ENCODE results near the gene IGFL1. TPM values are rescaled to one million over a fixed set of nuclear protein-coding genes. Genes with fewer than 3 reads are reported as not detected.

The IGFL1 gene
- total and polyA plus RNA-seq, 10 of the 15 experiments (the other 5 are each of a cell fraction or from before 2014, with no cell fraction given), result not detected

DNA sequence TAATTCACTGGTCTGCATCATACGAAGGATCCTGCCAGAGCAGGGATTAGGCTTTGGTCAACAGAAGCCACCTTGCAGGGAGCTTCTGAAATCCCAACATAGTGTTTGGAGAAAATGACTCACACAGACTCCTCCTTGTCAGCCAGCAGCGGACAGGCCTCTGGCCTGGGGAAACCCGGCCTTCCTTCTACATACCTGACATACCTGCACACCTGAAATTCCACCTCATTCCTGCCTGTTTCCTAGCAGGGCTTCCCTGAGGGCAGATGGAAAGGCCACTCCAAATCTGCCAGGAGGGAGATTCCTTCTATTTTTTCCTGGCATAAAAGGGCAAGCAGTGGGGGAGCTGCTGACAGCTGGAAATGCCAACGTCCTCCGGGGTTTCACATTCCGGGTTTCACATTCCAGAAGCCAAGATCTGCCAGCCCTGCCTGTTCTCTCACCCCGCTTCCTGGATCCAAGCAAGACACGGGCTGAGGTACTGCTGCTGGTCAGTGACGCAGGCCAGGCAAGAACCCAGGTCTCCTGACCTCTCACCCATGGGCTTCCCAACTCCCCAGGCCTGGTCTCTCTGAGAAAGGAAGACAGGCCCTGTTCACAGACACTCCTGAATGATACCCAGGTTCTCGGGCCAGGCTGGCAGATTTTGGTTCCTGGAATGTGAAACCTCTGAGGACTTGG lies 18.2 kb upstream of the IGFL1 start:
- intact Hi-C loops (cut with micrococcal nuclease; ENCODE audit: unreplicated experiment) (no loop called here), in situ Hi-C loops (cut with MboI) (no loop called here)
- H3K36me3 ChIP-seq (ENCODE audit: control insufficient read depth in 2 of 2, insufficient read depth in 2 of 2, low read length in 1 of 2), result no peaks in the 10 kb centered on the region
- peaks cover 0 to 1% of the 10 kb centered on the region in 2 experiments; a peak in 3 of 4 replicates for H3K27me3 ChIP-seq (replicated peaks in 1 of 2; ENCODE audit: control insufficient read depth in 2 of 2, insufficient read depth in 2 of 2, low read length in 1 of 2)
- H3K4me2 ChIP-seq (ENCODE audit: control insufficient read depth, insufficient read depth), result no peak overlapping the region
- no peaks in the 10 kb centered on the region for H3K9me3 ChIP-seq (replicated peaks; ENCODE audit: control insufficient read depth, insufficient read depth, low read length)
- ChIA-PET SMC1A (ENCODE audit: uncharacterized antibody, unreplicated experiment) (no interaction called here), CTCF (interaction anchor here (0.6 kb wide), 1 partner anchor 286 kb away, joined by 4 read pairs; no protein-coding TSS in a partner anchor), RAD21 (ENCODE audit: unreplicated experiment) (no interaction called here), POLR2A (no interaction called here)
- H3K27ac ChIP-seq (ENCODE audit: control insufficient read depth, insufficient read depth), result no peak overlapping the region
- 14% methylated on average over 10 of the region's 10 CpGs for WGBS (ENCODE audit: insufficient coverage, insufficient replicate concordance, low lambda C conversion rate, missing lambda C conversion rate)
- BruUV-seq (replicated peaks), result no TSS peak
- H3K4me1 ChIP-seq (ENCODE audit: control insufficient read depth, insufficient read depth, low read length), result no peaks in the 10 kb centered on the region
- no peak for ATAC-seq
- DNase-seq (ENCODE audit: low read depth, low spot score), result no peak
- no peak overlapping the region for H3K4me3 ChIP-seq
- H4K20me1 ChIP-seq (ENCODE audit: control insufficient read depth, insufficient read depth), result no peaks in the 10 kb centered on the region
- no peak overlapping the region for H3K9ac ChIP-seq (ENCODE audit: control insufficient read depth, insufficient read depth, low read length)
- no peaks in the 10 kb centered on the region for H3K79me2 ChIP-seq (ENCODE audit: control insufficient read depth, insufficient read depth, low read length)
- no peak for FAIRE-seq
- H2AFZ ChIP-seq (ENCODE audit: control insufficient read depth, low read depth, low read length), result no peak overlapping the region
- TF ChIP-seq, protein P1, sequence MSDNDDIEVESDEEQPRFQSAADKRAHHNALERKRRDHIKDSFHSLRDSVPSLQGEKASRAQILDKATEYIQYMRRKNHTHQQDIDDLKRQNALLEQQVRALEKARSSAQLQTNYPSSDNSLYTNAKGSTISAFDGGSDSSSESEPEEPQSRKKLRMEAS (IDR thresholded peaks at IDR 0.05; ENCODE audit: low read depth, low read length), result no peak
- TF ChIP-seq, protein P2, sequence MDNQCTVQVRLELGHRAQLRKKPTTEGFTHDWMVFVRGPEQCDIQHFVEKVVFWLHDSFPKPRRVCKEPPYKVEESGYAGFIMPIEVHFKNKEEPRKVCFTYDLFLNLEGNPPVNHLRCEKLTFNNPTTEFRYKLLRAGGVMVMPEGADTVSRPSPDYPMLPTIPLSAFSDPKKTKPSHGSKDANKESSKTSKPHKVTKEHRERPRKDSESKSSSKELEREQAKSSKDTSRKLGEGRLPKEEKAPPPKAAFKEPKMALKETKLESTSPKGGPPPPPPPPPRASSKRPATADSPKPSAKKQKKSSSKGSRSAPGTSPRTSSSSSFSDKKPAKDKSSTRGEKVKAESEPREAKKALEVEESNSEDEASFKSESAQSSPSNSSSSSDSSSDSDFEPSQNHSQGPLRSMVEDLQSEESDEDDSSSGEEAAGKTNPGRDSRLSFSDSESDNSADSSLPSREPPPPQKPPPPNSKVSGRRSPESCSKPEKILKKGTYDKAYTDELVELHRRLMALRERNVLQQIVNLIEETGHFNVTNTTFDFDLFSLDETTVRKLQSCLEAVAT (IDR thresholded peaks at IDR 0.05), result no peak
- TF ChIP-seq, protein P3, sequence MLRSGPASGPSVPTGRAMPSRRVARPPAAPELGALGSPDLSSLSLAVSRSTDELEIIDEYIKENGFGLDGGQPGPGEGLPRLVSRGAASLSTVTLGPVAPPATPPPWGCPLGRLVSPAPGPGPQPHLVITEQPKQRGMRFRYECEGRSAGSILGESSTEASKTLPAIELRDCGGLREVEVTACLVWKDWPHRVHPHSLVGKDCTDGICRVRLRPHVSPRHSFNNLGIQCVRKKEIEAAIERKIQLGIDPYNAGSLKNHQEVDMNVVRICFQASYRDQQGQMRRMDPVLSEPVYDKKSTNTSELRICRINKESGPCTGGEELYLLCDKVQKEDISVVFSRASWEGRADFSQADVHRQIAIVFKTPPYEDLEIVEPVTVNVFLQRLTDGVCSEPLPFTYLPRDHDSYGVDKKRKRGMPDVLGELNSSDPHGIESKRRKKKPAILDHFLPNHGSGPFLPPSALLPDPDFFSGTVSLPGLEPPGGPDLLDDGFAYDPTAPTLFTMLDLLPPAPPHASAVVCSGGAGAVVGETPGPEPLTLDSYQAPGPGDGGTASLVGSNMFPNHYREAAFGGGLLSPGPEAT (IDR thresholded peaks at IDR 0.05; ENCODE audit: low read depth), result no peak
- TF ChIP-seq RB1 (IDR thresholded peaks at IDR 0.05; ENCODE audit: borderline replicate concordance) (no peak), MTA2 (IDR thresholded peaks at IDR 0.05; ENCODE audit: low read depth) (no peak), PML (IDR thresholded peaks at IDR 0.05; ENCODE audit: low read length) (no peak), POLR2AphosphoS5 (IDR thresholded peaks at IDR 0.05; ENCODE audit: low read length) (no peak), ZSCAN29 (IDR thresholded peaks at IDR 0.05) (no peak), KAT2A (conservative IDR thresholded peaks at IDR 0.05; ENCODE audit: control insufficient read depth, low read depth, low read length) (no peak), KDM1A (IDR thresholded peaks at IDR 0.05; ENCODE audit: borderline replicate concordance) (no peak), EED (IDR thresholded peaks at IDR 0.05; ENCODE audit: low read depth) (no peak), NFXL1 (IDR thresholded peaks at IDR 0.05; ENCODE audit: borderline replicate concordance) (no peak), SUZ12 (IDR thresholded peaks at IDR 0.05; ENCODE audit: unreplicated experiment) (no peak), RELA (IDR thresholded peaks at IDR 0.05; ENCODE audit: borderline replicate concordance, partially characterized antibody) (no peak)
- TF ChIP-seq, protein P4, sequence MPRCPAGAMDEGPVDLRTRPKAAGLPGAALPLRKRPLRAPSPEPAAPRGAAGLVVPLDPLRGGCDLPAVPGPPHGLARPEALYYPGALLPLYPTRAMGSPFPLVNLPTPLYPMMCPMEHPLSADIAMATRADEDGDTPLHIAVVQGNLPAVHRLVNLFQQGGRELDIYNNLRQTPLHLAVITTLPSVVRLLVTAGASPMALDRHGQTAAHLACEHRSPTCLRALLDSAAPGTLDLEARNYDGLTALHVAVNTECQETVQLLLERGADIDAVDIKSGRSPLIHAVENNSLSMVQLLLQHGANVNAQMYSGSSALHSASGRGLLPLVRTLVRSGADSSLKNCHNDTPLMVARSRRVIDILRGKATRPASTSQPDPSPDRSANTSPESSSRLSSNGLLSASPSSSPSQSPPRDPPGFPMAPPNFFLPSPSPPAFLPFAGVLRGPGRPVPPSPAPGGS (IDR thresholded peaks at IDR 0.05; ENCODE audit: borderline replicate concordance, insufficient read depth, low read depth, low read length, poor library complexity, severe bottlenecking), result no peak
- TF ChIP-seq, protein P5, sequence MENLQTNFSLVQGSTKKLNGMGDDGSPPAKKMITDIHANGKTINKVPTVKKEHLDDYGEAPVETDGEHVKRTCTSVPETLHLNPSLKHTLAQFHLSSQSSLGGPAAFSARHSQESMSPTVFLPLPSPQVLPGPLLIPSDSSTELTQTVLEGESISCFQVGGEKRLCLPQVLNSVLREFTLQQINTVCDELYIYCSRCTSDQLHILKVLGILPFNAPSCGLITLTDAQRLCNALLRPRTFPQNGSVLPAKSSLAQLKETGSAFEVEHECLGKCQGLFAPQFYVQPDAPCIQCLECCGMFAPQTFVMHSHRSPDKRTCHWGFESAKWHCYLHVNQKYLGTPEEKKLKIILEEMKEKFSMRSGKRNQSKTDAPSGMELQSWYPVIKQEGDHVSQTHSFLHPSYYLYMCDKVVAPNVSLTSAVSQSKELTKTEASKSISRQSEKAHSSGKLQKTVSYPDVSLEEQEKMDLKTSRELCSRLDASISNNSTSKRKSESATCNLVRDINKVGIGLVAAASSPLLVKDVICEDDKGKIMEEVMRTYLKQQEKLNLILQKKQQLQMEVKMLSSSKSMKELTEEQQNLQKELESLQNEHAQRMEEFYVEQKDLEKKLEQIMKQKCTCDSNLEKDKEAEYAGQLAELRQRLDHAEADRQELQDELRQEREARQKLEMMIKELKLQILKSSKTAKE (IDR thresholded peaks at IDR 0.05; ENCODE audit: low read depth, poor library complexity, severe bottlenecking), result no peak

All from GM12878 (cell line).